Hepatocyte (in vitro differentiated cells): ENCODE data around the gene AGAP6. TPM values are rescaled to one million over a fixed set of nuclear protein-coding genes. Genes with fewer than 3 reads are reported as not detected.
"Not testable (repeated sequence)": the region's sequence is repeated elsewhere in the genome, so short reads cannot be mapped to it uniquely, and the experiment has no call there.

Source experiments
- DNase-seq: peaks from one replicate; pipeline ENCODE4 v3.0.0-alpha.2; 2016; ENCODE audit warnings: low spot score
- H2AFZ ChIP-seq: fragments of 200-600 bp; sonication (generic); 2 replicates; pipeline ENCODE4 v1.6.0; 2016; ENCODE audit warnings: antibody characterized with exemption, mild to moderate bottlenecking
- H3K27ac ChIP-seq: fragments of 200-600 bp; sonication (generic); 2 replicates; pipeline ENCODE4 v1.5.1; 2016; ENCODE audit warnings: mild to moderate bottlenecking
- H3K27me3 ChIP-seq: fragments of 200-600 bp; sonication (generic); 2 replicates; pipeline ENCODE4 v1.6.1; 2016
- H3K36me3 ChIP-seq: fragments of 200-600 bp; sonication (generic); replicated peaks from 2 replicates; pipeline ENCODE4 v1.5.1; 2016; ENCODE audit warnings: low read depth; ENCODE audit not compliant: insufficient read depth
- H3K4me1 ChIP-seq: fragments of 200-600 bp; sonication (generic); 2 replicates; pipeline ENCODE4 v1.5.1; 2016; ENCODE audit warnings: mild to moderate bottlenecking, moderate library complexity; ENCODE audit not compliant: insufficient read depth
- H3K4me2 ChIP-seq: fragments of 200-600 bp; sonication (generic); 2 replicates; pipeline ENCODE4 v1.6.0; 2016
- H3K4me3 ChIP-seq: fragments of 200-600 bp; sonication (generic); 2 replicates; pipeline ENCODE4 v1.5.1; 2016; ENCODE audit warnings: mild to moderate bottlenecking
- H3K79me2 ChIP-seq: fragments of 200-600 bp; sonication (generic); 2 replicates; pipeline ENCODE4 v1.6.0; 2017; ENCODE audit warnings: mild to moderate bottlenecking
- H3K9me2 ChIP-seq: fragments of 200-600 bp; sonication (generic); replicated peaks from 2 replicates; pipeline ENCODE4 v1.6.0; 2017; ENCODE audit warnings: mild to moderate bottlenecking; ENCODE audit not compliant: insufficient read depth
- H3K9me3 ChIP-seq: fragments of 200-600 bp; sonication (generic); 2 replicates; pipeline ENCODE4 v1.5.1; 2016; ENCODE audit warnings: low read depth, mild to moderate bottlenecking
- H4K20me1 ChIP-seq: fragments of 200-600 bp; sonication (generic); 2 replicates; pipeline ENCODE4 v1.6.0; 2016; ENCODE audit warnings: mild to moderate bottlenecking; ENCODE audit not compliant: insufficient read depth, poor library complexity, severe bottlenecking
- CTCF ChIP-seq: fragments of 200-600 bp; sonication (generic); IDR thresholded peaks from 2 replicates; pipeline ENCODE4 v1.5.1; 2016; ENCODE audit warnings: antibody characterized with exemption, mild to moderate bottlenecking; ENCODE audit not compliant: poor library complexity
- EZH2 ChIP-seq: fragments of 200-600 bp; sonication (generic); IDR thresholded peaks from 2 replicates; pipeline ENCODE4 v1.6.1; 2016; ENCODE audit warnings: antibody characterized with exemption, mild to moderate bottlenecking, borderline replicate concordance
- EZH2phosphoT487 ChIP-seq: fragments of 200-600 bp; sonication (generic); IDR thresholded peaks from one replicate; pipeline ENCODE4 v1.6.1; 2018; ENCODE audit warnings: antibody characterized with exemption, mild to moderate bottlenecking, low read depth, moderate library complexity; ENCODE audit not compliant: unreplicated experiment, severe bottlenecking
- WGBS: methylation state at CpG from one replicate; pipeline ENCODE4 v1.1.6; 2016; ENCODE audit warnings: low lambda C conversion rate; ENCODE audit errors: missing lambda C conversion rate; 5-methylcytosine and 5-hydroxymethylcytosine counted together
- polyA plus RNA-seq: library from polyadenylated mRNA; unstranded; fragments of >200 nt; fragmentation: Nextera tagmentation; extraction: Ambion mirVana; gene quantifications from 2 replicates; pipeline ENCODE4 v1.2.1, GENCODE V29; 2016
- total RNA-seq: library from RNA; depleted of rRNA; stranded (reverse); fragments of >200 nt; gene quantifications from 2 replicates; pipeline ENCODE4 v1.2.3, GENCODE V29; 2014

Gene AGAP6
- total and polyA plus RNA-seq, 2 experiments from 2014 or later, result 6.2 to 7.6 TPM

GRCh38 chr10:50025627-50026026 is 37.4 kb downstream of the AGAP6 start:
- Histone ChIP-seq H3K27me3 (no peaks in the 10 kb centered on the region), H3K4me1 (no peaks in the 10 kb centered on the region), H3K79me2 (no peaks in the 10 kb centered on the region), H2AFZ (no peak overlapping the region), H4K20me1 (no peaks in the 10 kb centered on the region), H3K9me3 (no peaks in the 10 kb centered on the region), H3K36me3 (no peaks in the 10 kb centered on the region), H3K27ac (no peak overlapping the region), H3K4me2 (no peak overlapping the region), H3K9me2 (no peaks in the 10 kb centered on the region), H3K4me3 (no peak overlapping the region)
- no peak for DNase-seq
- 92% methylated on average over 14 of the region's 14 CpGs for WGBS
- no peak for TF ChIP-seq EZH2phosphoT487
- no peak for TF ChIP-seq CTCF
- TF ChIP-seq EZH2, result no peak

GRCh38 chr10:50027195-50027594 is 39.0 kb downstream of the AGAP6 start:
- WGBS, result 97% methylated on average over 13 of the region's 13 CpGs

GRCh38 chr10:50033481-50033880 is 45.3 kb downstream of the AGAP6 start:
- Histone ChIP-seq H3K27ac (no peak overlapping the region), H3K4me3 (no peak overlapping the region), H3K27me3 (no peaks in the 10 kb centered on the region), H3K9me3 (no peaks in the 10 kb centered on the region), H3K4me1 (no peaks in the 10 kb centered on the region), H3K4me2 (no peak overlapping the region), H3K79me2 (no peaks in the 10 kb centered on the region), H2AFZ (no peak overlapping the region), H3K9me2 (no peaks in the 10 kb centered on the region), H4K20me1 (no peaks in the 10 kb centered on the region), H3K36me3 (no peaks in the 10 kb centered on the region)
- DNase-seq, result no peak
- TF ChIP-seq CTCF, result no peak
- no peak for TF ChIP-seq EZH2phosphoT487
- WGBS, result 64% methylated on average over 3 of the region's 3 CpGs

More at GRCh38 chr10:50027195-50027594, 39.0 kb downstream of the AGAP6 start:
- TF ChIP-seq CTCF, result no peak
- TF ChIP-seq EZH2, result no peak
- TF ChIP-seq EZH2phosphoT487, result no peak
- no peaks in the 10 kb centered on the region for H3K9me2 ChIP-seq
- H3K9me3 ChIP-seq, result no peaks in the 10 kb centered on the region
- no peaks in the 10 kb centered on the region for H4K20me1 ChIP-seq
- H3K4me3 ChIP-seq, result no peak overlapping the region
- DNase-seq, result no peak
- no peak overlapping the region for H3K4me2 ChIP-seq
- no peak overlapping the region for H3K27ac ChIP-seq
- H3K4me1 ChIP-seq, result no peaks in the 10 kb centered on the region
- no peaks in the 10 kb centered on the region for H3K79me2 ChIP-seq
- H3K36me3 ChIP-seq, result no peaks in the 10 kb centered on the region
- H3K27me3 ChIP-seq, result no peaks in the 10 kb centered on the region
- H2AFZ ChIP-seq, result no peak overlapping the region

GRCh38 chr10:50035337-50035736 is 47.1 kb downstream of the AGAP6 start:
- 33% methylated on average over 3 of the region's 4 CpGs for WGBS

More at GRCh38 chr10:50035337-50035736, 47.1 kb downstream of the AGAP6 start:
- H3K9me2 ChIP-seq, H3K27ac ChIP-seq, DNase-seq, H2AFZ ChIP-seq, H3K27me3 ChIP-seq, H3K36me3 ChIP-seq, H4K20me1 ChIP-seq, H3K9me3 ChIP-seq, H3K4me2 ChIP-seq, H3K4me3 ChIP-seq, H3K79me2 ChIP-seq, H3K4me1 ChIP-seq: not testable (repeated sequence)
